HEK293 (cell line): ENCODE results near the gene RASL10A.
A peak's percentile ranks its signal among the peaks of the same experiment; 100 is the strongest.

Experiments
- BCL11A ChIP-seq: fragments of 450-650 bp; formaldehyde crosslinking; IDR thresholded peaks from 2 replicates; pipeline ENCODE4 v1.5.1; 2016; ENCODE audit warnings: low read depth, missing biosample characterization, missing genetic modification characterization
- FEZF1 ChIP-seq: fragments of 450-650 bp; formaldehyde crosslinking; IDR thresholded peaks from 2 replicates; pipeline ENCODE4 v1.5.1; 2016; ENCODE audit warnings: missing biosample characterization, missing genetic modification characterization
- IKZF3 ChIP-seq: fragments of 450-650 bp; IDR thresholded peaks from 2 replicates; pipeline ENCODE4 v1.5.0; 2018; ENCODE audit warnings: missing biosample characterization, mild to moderate bottlenecking, missing genetic modification characterization, moderate library complexity
- KLF8 ChIP-seq: fragments of 450-650 bp; formaldehyde crosslinking; IDR thresholded peaks from 2 replicates; pipeline ENCODE4 v1.5.1; 2016; ENCODE audit warnings: missing biosample characterization, missing genetic modification characterization
- MYNN ChIP-seq: fragments of 450-650 bp; formaldehyde crosslinking; IDR thresholded peaks from 2 replicates; pipeline ENCODE4 v1.5.1; 2016; ENCODE audit warnings: missing biosample characterization, missing genetic modification characterization, borderline replicate concordance
- REPIN1 ChIP-seq: fragments of 450-650 bp; formaldehyde crosslinking; IDR thresholded peaks from 2 replicates; pipeline ENCODE4 v1.5.1; 2017; ENCODE audit warnings: missing biosample characterization, missing genetic modification characterization, low read depth
- ZFHX2 ChIP-seq: fragments of 450-650 bp; formaldehyde crosslinking; conservative IDR thresholded peaks from 2 replicates; pipeline ENCODE4 v1.5.1; 2016; ENCODE audit warnings: missing biosample characterization, missing genetic modification characterization
- ZFP69B ChIP-seq: fragments of 450-650 bp; formaldehyde crosslinking; IDR thresholded peaks from 2 replicates; pipeline ENCODE4 v1.5.1; 2016; ENCODE audit warnings: missing biosample characterization, missing genetic modification characterization
- ZNF174 ChIP-seq: fragments of 450-650 bp; formaldehyde crosslinking; IDR thresholded peaks from 2 replicates; pipeline ENCODE4 v1.5.0; 2017; ENCODE audit warnings: missing biosample characterization, mild to moderate bottlenecking, missing genetic modification characterization
- ZNF175 ChIP-seq: fragments of 450-650 bp; formaldehyde crosslinking; IDR thresholded peaks from 2 replicates; pipeline ENCODE4 v1.5.1; 2016; ENCODE audit warnings: missing biosample characterization, missing genetic modification characterization
- ZNF19 ChIP-seq: fragments of 450-650 bp; formaldehyde crosslinking; IDR thresholded peaks from 2 replicates; pipeline ENCODE4; 2016; ENCODE audit warnings: missing biosample characterization, missing genetic modification characterization, low read depth
- ZNF24 ChIP-seq: fragments of 450-650 bp; formaldehyde crosslinking; IDR thresholded peaks from 2 replicates; pipeline ENCODE4 v1.5.1; 2016; ENCODE audit warnings: missing biosample characterization, missing genetic modification characterization
- ZNF354C ChIP-seq: fragments of 450-650 bp; formaldehyde crosslinking; IDR thresholded peaks from 2 replicates; pipeline ENCODE4 v1.5.1; 2016; ENCODE audit warnings: missing biosample characterization, missing genetic modification characterization, low read depth, borderline replicate concordance
- ZNF366 ChIP-seq: fragments of 450-650 bp; formaldehyde crosslinking; conservative IDR thresholded peaks from 2 replicates; pipeline ENCODE4 v1.5.1; 2016; ENCODE audit warnings: missing biosample characterization, missing genetic modification characterization
- ZNF426 ChIP-seq: fragments of 450-650 bp; formaldehyde crosslinking; IDR thresholded peaks from 2 replicates; pipeline ENCODE4 v1.5.1; 2017; ENCODE audit warnings: missing biosample characterization, missing genetic modification characterization, mild to moderate bottlenecking, inconsistent platforms, moderate library complexity
- ZNF530 ChIP-seq: fragments of 450-650 bp; formaldehyde crosslinking; IDR thresholded peaks from 2 replicates; pipeline ENCODE4 v1.5.1; 2016; ENCODE audit warnings: low read depth, missing biosample characterization, missing genetic modification characterization
- ZNF549 ChIP-seq: fragments of 450-650 bp; IDR thresholded peaks from 2 replicates; pipeline ENCODE4 v1.5.1; 2018; ENCODE audit warnings: missing biosample characterization, missing genetic modification characterization, mild to moderate bottlenecking, inconsistent platforms, moderate library complexity
- ZNF677 ChIP-seq: fragments of 450-650 bp; IDR thresholded peaks from 2 replicates; pipeline ENCODE4 v1.5.0; 2018; ENCODE audit warnings: missing biosample characterization, mild to moderate bottlenecking, missing genetic modification characterization, moderate library complexity
- ZNF768 ChIP-seq: fragments of 450-650 bp; formaldehyde crosslinking; IDR thresholded peaks from 2 replicates; pipeline ENCODE4 v1.5.1; 2018; ENCODE audit warnings: missing biosample characterization, mild to moderate bottlenecking, missing genetic modification characterization
- ZNF791 ChIP-seq: fragments of 450-650 bp; formaldehyde crosslinking; IDR thresholded peaks from 2 replicates; pipeline ENCODE4 v1.5.1; 2016; ENCODE audit warnings: missing biosample characterization, missing genetic modification characterization
- ZXDB ChIP-seq: fragments of 450-650 bp; formaldehyde crosslinking; IDR thresholded peaks from 2 replicates; pipeline ENCODE4 v1.5.1; 2016; ENCODE audit warnings: missing biosample characterization, missing genetic modification characterization
- TF ChIP-seq, protein P1 (sequence below): fragments of 450-650 bp; formaldehyde crosslinking; IDR thresholded peaks from 2 replicates; pipeline ENCODE4 v1.5.1; 2017; ENCODE audit warnings: missing biosample characterization, missing genetic modification characterization
- TF ChIP-seq, protein P2 (sequence below): fragments of 450-650 bp; formaldehyde crosslinking; IDR thresholded peaks from 2 replicates; pipeline ENCODE4 v1.5.1; 2016; ENCODE audit warnings: missing biosample characterization, missing genetic modification characterization, borderline replicate concordance
- TF ChIP-seq, protein P3 (sequence below): fragments of 450-650 bp; formaldehyde crosslinking; IDR thresholded peaks from 2 replicates; pipeline ENCODE4 v1.5.1; 2016; ENCODE audit warnings: missing biosample characterization, missing genetic modification characterization
- TF ChIP-seq, protein P4 (sequence below): fragments of 450-650 bp; formaldehyde crosslinking; IDR thresholded peaks from 2 replicates; pipeline ENCODE4 v1.5.1; 2016; ENCODE audit warnings: missing biosample characterization, missing genetic modification characterization
- TF ChIP-seq, protein P5 (sequence below): fragments of 450-650 bp; formaldehyde crosslinking; IDR thresholded peaks from 2 replicates; pipeline ENCODE4 v1.5.1; 2016; ENCODE audit warnings: missing biosample characterization, missing genetic modification characterization
- TF ChIP-seq, protein P6 (sequence below): fragments of 450-650 bp; formaldehyde crosslinking; IDR thresholded peaks from 2 replicates; pipeline ENCODE4 v1.5.1; 2016; ENCODE audit warnings: missing biosample characterization, missing genetic modification characterization

The RASL10A gene

DNA sequence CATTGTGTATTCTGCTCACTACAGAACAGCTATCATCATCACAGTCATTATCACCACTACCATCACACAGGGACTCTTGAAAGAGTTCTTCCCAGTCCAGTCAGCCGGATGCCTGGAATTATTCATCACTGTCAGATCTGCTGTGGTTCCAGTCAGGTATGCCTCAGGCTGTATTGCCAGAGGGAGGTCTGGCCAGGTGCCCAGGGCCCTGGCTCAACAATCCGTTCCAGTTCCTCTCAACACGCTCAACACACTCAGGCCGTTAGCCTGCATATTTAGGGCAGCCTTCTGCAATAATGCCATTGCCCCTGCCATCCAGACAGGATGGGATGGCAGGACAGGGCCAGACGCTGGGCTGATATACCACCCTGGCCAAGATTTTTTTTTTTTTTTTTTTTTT lies 28.6 kb upstream of the RASL10A start (continued):
- TF ChIP-seq MYNN: no peak
- no peak for TF ChIP-seq ZNF174 (tag by site-specific recombination)
- no peak for TF ChIP-seq ZNF677 (tag by site-specific recombination)
- TF ChIP-seq, protein P1, sequence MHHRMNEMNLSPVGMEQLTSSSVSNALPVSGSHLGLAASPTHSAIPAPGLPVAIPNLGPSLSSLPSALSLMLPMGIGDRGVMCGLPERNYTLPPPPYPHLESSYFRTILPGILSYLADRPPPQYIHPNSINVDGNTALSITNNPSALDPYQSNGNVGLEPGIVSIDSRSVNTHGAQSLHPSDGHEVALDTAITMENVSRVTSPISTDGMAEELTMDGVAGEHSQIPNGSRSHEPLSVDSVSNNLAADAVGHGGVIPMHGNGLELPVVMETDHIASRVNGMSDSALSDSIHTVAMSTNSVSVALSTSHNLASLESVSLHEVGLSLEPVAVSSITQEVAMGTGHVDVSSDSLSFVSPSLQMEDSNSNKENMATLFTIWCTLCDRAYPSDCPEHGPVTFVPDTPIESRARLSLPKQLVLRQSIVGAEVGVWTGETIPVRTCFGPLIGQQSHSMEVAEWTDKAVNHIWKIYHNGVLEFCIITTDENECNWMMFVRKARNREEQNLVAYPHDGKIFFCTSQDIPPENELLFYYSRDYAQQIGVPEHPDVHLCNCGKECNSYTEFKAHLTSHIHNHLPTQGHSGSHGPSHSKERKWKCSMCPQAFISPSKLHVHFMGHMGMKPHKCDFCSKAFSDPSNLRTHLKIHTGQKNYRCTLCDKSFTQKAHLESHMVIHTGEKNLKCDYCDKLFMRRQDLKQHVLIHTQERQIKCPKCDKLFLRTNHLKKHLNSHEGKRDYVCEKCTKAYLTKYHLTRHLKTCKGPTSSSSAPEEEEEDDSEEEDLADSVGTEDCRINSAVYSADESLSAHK (tag by site-specific recombination): no peak
- TF ChIP-seq IKZF3 (tag by site-specific recombination): peak; percentile 48; the same call in 1 of the 2 replicates
- TF ChIP-seq, protein P2, sequence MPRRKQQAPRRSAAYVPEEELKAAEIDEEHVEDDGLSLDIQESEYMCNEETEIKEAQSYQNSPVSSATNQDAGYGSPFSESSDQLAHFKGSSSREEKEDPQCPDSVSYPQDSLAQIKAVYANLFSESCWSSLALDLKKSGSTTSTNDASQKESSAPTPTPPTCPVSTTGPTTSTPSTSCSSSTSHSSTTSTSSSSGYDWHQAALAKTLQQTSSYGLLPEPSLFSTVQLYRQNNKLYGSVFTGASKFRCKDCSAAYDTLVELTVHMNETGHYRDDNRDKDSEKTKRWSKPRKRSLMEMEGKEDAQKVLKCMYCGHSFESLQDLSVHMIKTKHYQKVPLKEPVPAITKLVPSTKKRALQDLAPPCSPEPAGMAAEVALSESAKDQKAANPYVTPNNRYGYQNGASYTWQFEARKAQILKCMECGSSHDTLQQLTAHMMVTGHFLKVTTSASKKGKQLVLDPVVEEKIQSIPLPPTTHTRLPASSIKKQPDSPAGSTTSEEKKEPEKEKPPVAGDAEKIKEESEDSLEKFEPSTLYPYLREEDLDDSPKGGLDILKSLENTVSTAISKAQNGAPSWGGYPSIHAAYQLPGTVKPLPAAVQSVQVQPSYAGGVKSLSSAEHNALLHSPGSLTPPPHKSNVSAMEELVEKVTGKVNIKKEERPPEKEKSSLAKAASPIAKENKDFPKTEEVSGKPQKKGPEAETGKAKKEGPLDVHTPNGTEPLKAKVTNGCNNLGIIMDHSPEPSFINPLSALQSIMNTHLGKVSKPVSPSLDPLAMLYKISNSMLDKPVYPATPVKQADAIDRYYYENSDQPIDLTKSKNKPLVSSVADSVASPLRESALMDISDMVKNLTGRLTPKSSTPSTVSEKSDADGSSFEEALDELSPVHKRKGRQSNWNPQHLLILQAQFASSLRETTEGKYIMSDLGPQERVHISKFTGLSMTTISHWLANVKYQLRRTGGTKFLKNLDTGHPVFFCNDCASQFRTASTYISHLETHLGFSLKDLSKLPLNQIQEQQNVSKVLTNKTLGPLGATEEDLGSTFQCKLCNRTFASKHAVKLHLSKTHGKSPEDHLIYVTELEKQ (tag by site-specific recombination): peak; percentile 63; the same call in 1 of the 2 replicates
- no peak for TF ChIP-seq BCL11A
- TF ChIP-seq ZNF791 (tag by site-specific recombination): no peak
- 0 out of 2 replicates have a peak, but pooled peaks have one; percentile 30 for TF ChIP-seq ZXDB (tag by site-specific recombination)
- TF ChIP-seq, protein P3, sequence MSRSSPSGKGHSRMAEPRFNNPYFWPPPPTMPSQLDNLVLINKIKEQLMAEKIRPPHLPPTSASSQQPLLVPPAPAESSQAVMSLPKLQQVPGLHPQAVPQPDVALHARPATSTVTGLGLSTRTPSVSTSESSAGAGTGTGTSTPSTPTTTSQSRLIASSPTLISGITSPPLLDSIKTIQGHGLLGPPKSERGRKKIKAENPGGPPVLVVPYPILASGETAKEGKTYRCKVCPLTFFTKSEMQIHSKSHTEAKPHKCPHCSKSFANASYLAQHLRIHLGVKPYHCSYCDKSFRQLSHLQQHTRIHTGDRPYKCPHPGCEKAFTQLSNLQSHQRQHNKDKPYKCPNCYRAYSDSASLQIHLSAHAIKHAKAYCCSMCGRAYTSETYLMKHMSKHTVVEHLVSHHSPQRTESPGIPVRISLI (tag by site-specific recombination): peak; percentile 99
- TF ChIP-seq, protein P4, sequence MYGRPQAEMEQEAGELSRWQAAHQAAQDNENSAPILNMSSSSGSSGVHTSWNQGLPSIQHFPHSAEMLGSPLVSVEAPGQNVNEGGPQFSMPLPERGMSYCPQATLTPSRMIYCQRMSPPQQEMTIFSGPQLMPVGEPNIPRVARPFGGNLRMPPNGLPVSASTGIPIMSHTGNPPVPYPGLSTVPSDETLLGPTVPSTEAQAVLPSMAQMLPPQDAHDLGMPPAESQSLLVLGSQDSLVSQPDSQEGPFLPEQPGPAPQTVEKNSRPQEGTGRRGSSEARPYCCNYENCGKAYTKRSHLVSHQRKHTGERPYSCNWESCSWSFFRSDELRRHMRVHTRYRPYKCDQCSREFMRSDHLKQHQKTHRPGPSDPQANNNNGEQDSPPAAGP (tag by site-specific recombination): 0 out of 2 replicates have a peak, but pooled peaks have one; percentile 20
- TF ChIP-seq, protein P5, sequence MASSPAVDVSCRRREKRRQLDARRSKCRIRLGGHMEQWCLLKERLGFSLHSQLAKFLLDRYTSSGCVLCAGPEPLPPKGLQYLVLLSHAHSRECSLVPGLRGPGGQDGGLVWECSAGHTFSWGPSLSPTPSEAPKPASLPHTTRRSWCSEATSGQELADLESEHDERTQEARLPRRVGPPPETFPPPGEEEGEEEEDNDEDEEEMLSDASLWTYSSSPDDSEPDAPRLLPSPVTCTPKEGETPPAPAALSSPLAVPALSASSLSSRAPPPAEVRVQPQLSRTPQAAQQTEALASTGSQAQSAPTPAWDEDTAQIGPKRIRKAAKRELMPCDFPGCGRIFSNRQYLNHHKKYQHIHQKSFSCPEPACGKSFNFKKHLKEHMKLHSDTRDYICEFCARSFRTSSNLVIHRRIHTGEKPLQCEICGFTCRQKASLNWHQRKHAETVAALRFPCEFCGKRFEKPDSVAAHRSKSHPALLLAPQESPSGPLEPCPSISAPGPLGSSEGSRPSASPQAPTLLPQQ (tag by site-specific recombination): 0 out of 2 replicates have a peak, but pooled peaks have one; percentile 44
- no peak for TF ChIP-seq ZNF19 (tag by site-specific recombination)
- TF ChIP-seq, protein P6, sequence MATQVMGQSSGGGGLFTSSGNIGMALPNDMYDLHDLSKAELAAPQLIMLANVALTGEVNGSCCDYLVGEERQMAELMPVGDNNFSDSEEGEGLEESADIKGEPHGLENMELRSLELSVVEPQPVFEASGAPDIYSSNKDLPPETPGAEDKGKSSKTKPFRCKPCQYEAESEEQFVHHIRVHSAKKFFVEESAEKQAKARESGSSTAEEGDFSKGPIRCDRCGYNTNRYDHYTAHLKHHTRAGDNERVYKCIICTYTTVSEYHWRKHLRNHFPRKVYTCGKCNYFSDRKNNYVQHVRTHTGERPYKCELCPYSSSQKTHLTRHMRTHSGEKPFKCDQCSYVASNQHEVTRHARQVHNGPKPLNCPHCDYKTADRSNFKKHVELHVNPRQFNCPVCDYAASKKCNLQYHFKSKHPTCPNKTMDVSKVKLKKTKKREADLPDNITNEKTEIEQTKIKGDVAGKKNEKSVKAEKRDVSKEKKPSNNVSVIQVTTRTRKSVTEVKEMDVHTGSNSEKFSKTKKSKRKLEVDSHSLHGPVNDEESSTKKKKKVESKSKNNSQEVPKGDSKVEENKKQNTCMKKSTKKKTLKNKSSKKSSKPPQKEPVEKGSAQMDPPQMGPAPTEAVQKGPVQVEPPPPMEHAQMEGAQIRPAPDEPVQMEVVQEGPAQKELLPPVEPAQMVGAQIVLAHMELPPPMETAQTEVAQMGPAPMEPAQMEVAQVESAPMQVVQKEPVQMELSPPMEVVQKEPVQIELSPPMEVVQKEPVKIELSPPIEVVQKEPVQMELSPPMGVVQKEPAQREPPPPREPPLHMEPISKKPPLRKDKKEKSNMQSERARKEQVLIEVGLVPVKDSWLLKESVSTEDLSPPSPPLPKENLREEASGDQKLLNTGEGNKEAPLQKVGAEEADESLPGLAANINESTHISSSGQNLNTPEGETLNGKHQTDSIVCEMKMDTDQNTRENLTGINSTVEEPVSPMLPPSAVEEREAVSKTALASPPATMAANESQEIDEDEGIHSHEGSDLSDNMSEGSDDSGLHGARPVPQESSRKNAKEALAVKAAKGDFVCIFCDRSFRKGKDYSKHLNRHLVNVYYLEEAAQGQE: no peak
- no peak for TF ChIP-seq ZNF768 (tag by site-specific recombination)
- TF ChIP-seq KLF8: 0 out of 2 replicates have a peak, but pooled peaks have one; percentile 20
- peak; percentile 16; the same call in 1 of the 2 replicates for TF ChIP-seq ZNF24 (tag by site-specific recombination)
- peak; percentile 45; the same call in 1 of the 2 replicates for TF ChIP-seq ZFP69B (tag by site-specific recombination)
- TF ChIP-seq ZNF426 (tag by site-specific recombination): no peak
- no peak for TF ChIP-seq REPIN1 (tag by site-specific recombination)
- no peak for TF ChIP-seq FEZF1
- TF ChIP-seq ZFHX2 (tag by site-specific recombination): no peak
- TF ChIP-seq ZNF366 (tag by site-specific recombination): peak; percentile 39
- no peak for TF ChIP-seq ZNF549 (tag by site-specific recombination)
- TF ChIP-seq ZNF175 (tag by site-specific recombination): no peak
- TF ChIP-seq ZNF354C: no peak
- TF ChIP-seq ZNF530 (tag by site-specific recombination): no peak
